GM13977 (cell line): ENCODE results near the gene MGLL.

Experiments used
- DNase-seq: peaks from one replicate; pipeline ENCODE4 v3.0.0; 2012; ENCODE audit warnings: low spot score
- CTCF ChIP-seq: IDR thresholded peaks from 2 replicates; pipeline ENCODE4 v1.5.1; 2012; ENCODE audit warnings: mild to moderate bottlenecking, control low read depth; ENCODE audit not compliant: insufficient read depth; ENCODE audit errors: extremely low read depth, missing control alignments
- in situ Hi-C: fragments of 300-500 bp; cut with MboI; formaldehyde crosslinking; loops from one replicate; pipeline ENCODE4 v1.12.0; 2022; ENCODE audit warnings: low sequenced_read_pairs, low pct_unique_long_range_greater_than_20kb, mixed read lengths, inconsistent platforms; ENCODE audit not compliant: unreplicated experiment

The MGLL gene

GRCh38 chr3:127753898-127754410 is 68.4 kb downstream of the MGLL start:
- in situ Hi-C loops: no loop called here
- no peak for TF ChIP-seq CTCF
- DNase-seq: no peak

- TF ChIP-seq CTCF: no peak
- no peak for DNase-seq
- in situ Hi-C loops: no loop called here
Observed at GRCh38 chr3:127753338-127753737, 69.0 kb downstream of the MGLL start.

- in situ Hi-C loops: no loop called here
- DNase-seq: no peak
- no peak for TF ChIP-seq CTCF
Observed at GRCh38 chr3:127751782-127752181, 70.5 kb downstream of the MGLL start.

- in situ Hi-C loops: no loop called here
- DNase-seq: no peak
- no peak for TF ChIP-seq CTCF
Observed at GRCh38 chr3:127751163-127751621, 71.1 kb downstream of the MGLL start.

- no peak for TF ChIP-seq CTCF
- peak; percentile 55 for DNase-seq
- in situ Hi-C loops: no loop called here
Observed at GRCh38 chr3:127750226-127751031, 71.9 kb downstream of the MGLL start.

- no peak for DNase-seq
- TF ChIP-seq CTCF: peak; percentile 45
- in situ Hi-C loops: no loop called here
Observed at GRCh38 chr3:127749787-127750225, 72.5 kb downstream of the MGLL start.
